Lower lobe of right lung (tissue), 2 donors: ENCODE measurements around the gene RDH12. TPM values are rescaled to one million over a fixed set of nuclear protein-coding genes. Genes with fewer than 3 reads are reported as not detected.
"Not testable (repeated sequence)": the region's sequence is repeated elsewhere in the genome, so short reads cannot be mapped to it uniquely, and the experiment has no call there.

Source experiments
- ATAC-seq, 2 donors: fragments of 200-7000 bp; cut with Tn5 transposase; one replicate each; pipeline ENCODE4 v1.9.1; 2020 to 2022; ENCODE audit warnings: mild to moderate bottlenecking in 2 of 2, moderate library complexity in 2 of 2
- DNase-seq: peaks from one replicate; pipeline ENCODE4 v3.0.0-alpha.2; 2020
- H3K27ac ChIP-seq: fragments of 200-600 bp; one replicate; pipeline ENCODE4 v1.8.0; 2022
- H3K27me3 ChIP-seq: fragments of 200-600 bp; one replicate; pipeline ENCODE4 v1.8.0; 2022; ENCODE audit warnings: low read depth
- H3K36me3 ChIP-seq: fragments of 200-600 bp; one replicate; pipeline ENCODE4 v1.8.0; 2022; ENCODE audit warnings: mild to moderate bottlenecking
- H3K4me1 ChIP-seq: fragments of 200-600 bp; one replicate; pipeline ENCODE4 v1.8.0; 2022
- H3K4me3 ChIP-seq: fragments of 200-600 bp; one replicate; pipeline ENCODE4 v1.8.0; 2022; ENCODE audit warnings: mild to moderate bottlenecking
- H3K9me3 ChIP-seq: fragments of 200-600 bp; one replicate; pipeline ENCODE4 v1.8.0; 2022
- CTCF ChIP-seq: fragments of 200-600 bp; IDR thresholded peaks from one replicate; pipeline ENCODE4 v1.8.0; 2022; ENCODE audit warnings: antibody characterized with exemption, mild to moderate bottlenecking
- intact Hi-C: fragments of 100-400 bp; cut with DNase I; formaldehyde crosslinking; loops from one replicate; pipeline ENCODE4 v1.11.0; 2022
- total RNA-seq: library from RNA; stranded (reverse); fragmentation: NEBNext Ultra II Directional; extraction: Animal tissue kit (Norgen Biotek cat#: 25700); gene quantifications from one replicate; pipeline ENCODE4 v1.2.1, GENCODE V29; 2021
- donor health status: DM: no; HTN: yes; CAD: no; lungs with severe emphysema.

The RDH12 gene
- total RNA-seq, 1 donor from 2014 or later, result 0.38 TPM

GRCh38 chr14:67704484-67705089, 2.9 kb downstream of the RDH12 start:
- intact Hi-C loops, result loop anchor here (10.0 kb wide), 1 partner anchor 90 kb away; the partner anchor contains the start of gene ARG2
- DNase-seq (no peak), ATAC-seq (peak; percentile 89 to 90)
- H3K27ac ChIP-seq, result no peak overlapping the region
- H3K4me3 ChIP-seq, result no peak overlapping the region
- no peaks in the 10 kb centered on the region for H3K4me1 ChIP-seq
- peaks cover under 1% of the 10 kb centered on the region for H3K9me3 ChIP-seq
- TF ChIP-seq CTCF, result peak; percentile 69
- H3K27me3 ChIP-seq, result no peaks in the 10 kb centered on the region
- no peaks in the 10 kb centered on the region for H3K36me3 ChIP-seq

- Histone ChIP-seq H3K27ac (no peak overlapping the region), H3K36me3 (no peaks in the 10 kb centered on the region), H3K9me3 (peaks cover 4% of the 10 kb centered on the region), H3K27me3 (no peaks in the 10 kb centered on the region), H3K4me3 (no peak overlapping the region), H3K4me1 (no peaks in the 10 kb centered on the region)
- intact Hi-C loops, result loop anchor here (10.0 kb wide), 1 partner anchor 90 kb away; the partner anchor contains the start of gene ARG2
- DNase-seq (no peak), ATAC-seq (no peak)
- no peak for TF ChIP-seq CTCF
Observed at GRCh38 chr14:67705211-67705610, 3.5 kb downstream of the RDH12 start.

GRCh38 chr14:67709346-67709745, 7.7 kb downstream of the RDH12 start:
- H3K36me3 ChIP-seq, H3K27ac ChIP-seq, H3K27me3 ChIP-seq, ATAC-seq, H3K4me3 ChIP-seq, H3K4me1 ChIP-seq, H3K9me3 ChIP-seq, DNase-seq: not testable (repeated sequence)
- intact Hi-C loops, result loop anchor here (10.0 kb wide), 1 partner anchor 95 kb away; the partner anchor contains the start of gene ARG2

GRCh38 chr14:67709796-67710195, 8.1 kb downstream of the RDH12 start:
- not testable (repeated sequence) for H3K36me3 ChIP-seq, H3K27ac ChIP-seq, H3K27me3 ChIP-seq, ATAC-seq, H3K4me1 ChIP-seq, H3K9me3 ChIP-seq, DNase-seq, H3K4me3 ChIP-seq
- intact Hi-C loops, result loop anchor here (10.0 kb wide), 1 partner anchor 95 kb away; the partner anchor contains the start of gene ARG2

GRCh38 chr14:67710209-67710608, 8.5 kb downstream of the RDH12 start:
- H3K27me3 ChIP-seq, result no peaks in the 10 kb centered on the region
- intact Hi-C loops, result no loop called here
- H3K36me3 ChIP-seq, result no peaks in the 10 kb centered on the region
- no peak for DNase-seq
- peaks cover 4% of the 10 kb centered on the region for H3K9me3 ChIP-seq
- no peak overlapping the region for H3K4me3 ChIP-seq
- H3K27ac ChIP-seq, result no peak overlapping the region
- H3K4me1 ChIP-seq, result no peaks in the 10 kb centered on the region
- no peak for TF ChIP-seq CTCF
- no peak for ATAC-seq

- intact Hi-C loops, result no loop called here
- Histone ChIP-seq H3K4me3 (no peak overlapping the region), H3K9me3 (no peaks in the 10 kb centered on the region), H3K27ac (no peak overlapping the region), H3K36me3 (no peaks in the 10 kb centered on the region), H3K27me3 (no peaks in the 10 kb centered on the region), H3K4me1 (no peaks in the 10 kb centered on the region)
- no peak for ATAC-seq
- DNase-seq, result no peak
- no peak for TF ChIP-seq CTCF
Observed at GRCh38 chr14:67717048-67717447, 15.4 kb downstream of the RDH12 start.
